ENCODE data around the gene GLOD4.

DNA sequence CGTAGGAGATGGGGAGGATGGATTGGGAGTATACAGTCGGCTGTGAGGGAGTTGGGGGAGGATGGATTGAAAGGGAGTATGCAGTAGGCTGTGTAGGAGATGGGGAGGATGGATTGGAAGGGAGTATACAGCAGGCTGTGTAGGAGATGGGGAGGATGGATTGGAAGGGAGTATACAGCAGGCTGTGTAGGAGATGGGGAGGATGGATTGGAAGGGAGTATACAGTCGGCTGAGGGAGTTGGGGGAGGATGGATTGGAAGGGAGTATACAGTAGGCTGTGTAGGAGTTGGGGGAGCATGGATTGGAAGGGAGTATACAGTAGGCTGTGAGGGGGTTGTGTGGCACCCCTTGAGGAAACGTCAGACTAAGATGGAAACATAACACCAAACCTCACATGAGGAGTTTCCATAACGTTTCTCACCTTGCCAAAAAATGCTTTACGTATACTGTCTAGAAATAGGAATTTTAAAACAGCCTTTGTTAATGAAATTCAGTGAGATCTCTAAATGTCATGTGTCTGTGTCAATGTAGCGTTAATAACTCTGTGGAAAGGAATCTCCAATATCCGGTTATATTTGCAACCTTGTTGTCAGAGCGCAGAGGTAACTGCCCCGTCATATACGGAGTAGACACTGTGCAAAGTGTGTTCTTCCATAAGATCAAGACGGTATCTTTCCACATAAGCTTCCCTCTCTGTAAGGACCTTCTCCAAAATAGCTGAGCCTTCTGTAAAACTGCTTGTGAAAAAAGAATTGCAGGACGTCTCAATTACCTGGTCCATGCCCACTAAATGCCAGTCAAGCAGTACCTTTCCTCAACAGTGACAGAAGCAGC is 61.2 kb downstream of the GLOD4 start:
- no peak for TF ChIP-seq CTCF (conservative IDR thresholded peaks at IDR 0.05; ENCODE audit: low read length)
- no peak for TF ChIP-seq EZH2phosphoT487 (IDR thresholded peaks at IDR 0.05; ENCODE audit: borderline replicate concordance, low read depth, low read length)
